ENCODE data around the gene INSRR. TPM values are rescaled to one million over a fixed set of nuclear protein-coding genes. Genes with fewer than 3 reads are reported as not detected.
A peak's percentile ranks its signal among the peaks of the same experiment; 100 is the strongest.

The INSRR gene
- total RNA-seq, 1 donor from 2014 or later = 0.40 TPM

GRCh38 chr1:156842618-156843300 lies 16.2 kb downstream of the INSRR start:
- ATAC-seq (ENCODE audit: poor library complexity) (no peak), DNase-seq (no peak)
- intact Hi-C loops (cut with DNase I) = no loop called here

DNA sequence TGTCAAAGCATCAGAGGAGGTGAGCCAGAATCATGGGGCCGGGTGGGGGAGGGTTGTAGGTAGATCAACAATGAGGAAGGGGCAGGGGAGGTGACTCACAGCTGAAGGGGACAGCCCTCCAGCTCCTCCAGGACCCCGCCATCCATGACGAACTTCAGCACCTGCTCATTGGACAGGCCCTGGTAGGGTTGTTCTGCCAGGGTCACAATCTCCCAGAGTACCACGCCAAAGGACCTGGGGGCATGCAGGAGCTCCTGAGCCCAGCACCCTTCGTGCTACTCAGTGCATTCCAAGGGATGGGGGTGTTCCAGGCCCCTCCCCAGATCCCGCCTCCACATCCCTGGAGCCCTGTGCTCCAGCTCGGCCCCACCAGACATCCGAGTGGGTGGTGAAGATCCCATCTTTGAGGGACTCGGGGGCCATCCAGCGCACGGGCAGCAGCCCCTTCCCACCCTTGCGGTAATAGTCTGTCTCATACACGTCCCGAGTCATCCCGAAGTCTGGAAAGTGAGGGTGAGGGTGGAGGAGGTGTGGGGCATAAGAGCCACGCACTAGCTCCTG lies 17.5 kb downstream of the INSRR start:
- no peak for ATAC-seq (ENCODE audit: poor library complexity)
- intact Hi-C loops (cut with DNase I) = no loop called here

GRCh38 chr1:156840898-156841279 lies 18.0 kb downstream of the INSRR start:
- no peak for ATAC-seq (ENCODE audit: poor library complexity)
- intact Hi-C loops (cut with DNase I) = no loop called here
- no peak for DNase-seq

More for the DNA sequence above, 17.5 kb downstream of the INSRR start:
- DNase-seq = no peak

DNA sequence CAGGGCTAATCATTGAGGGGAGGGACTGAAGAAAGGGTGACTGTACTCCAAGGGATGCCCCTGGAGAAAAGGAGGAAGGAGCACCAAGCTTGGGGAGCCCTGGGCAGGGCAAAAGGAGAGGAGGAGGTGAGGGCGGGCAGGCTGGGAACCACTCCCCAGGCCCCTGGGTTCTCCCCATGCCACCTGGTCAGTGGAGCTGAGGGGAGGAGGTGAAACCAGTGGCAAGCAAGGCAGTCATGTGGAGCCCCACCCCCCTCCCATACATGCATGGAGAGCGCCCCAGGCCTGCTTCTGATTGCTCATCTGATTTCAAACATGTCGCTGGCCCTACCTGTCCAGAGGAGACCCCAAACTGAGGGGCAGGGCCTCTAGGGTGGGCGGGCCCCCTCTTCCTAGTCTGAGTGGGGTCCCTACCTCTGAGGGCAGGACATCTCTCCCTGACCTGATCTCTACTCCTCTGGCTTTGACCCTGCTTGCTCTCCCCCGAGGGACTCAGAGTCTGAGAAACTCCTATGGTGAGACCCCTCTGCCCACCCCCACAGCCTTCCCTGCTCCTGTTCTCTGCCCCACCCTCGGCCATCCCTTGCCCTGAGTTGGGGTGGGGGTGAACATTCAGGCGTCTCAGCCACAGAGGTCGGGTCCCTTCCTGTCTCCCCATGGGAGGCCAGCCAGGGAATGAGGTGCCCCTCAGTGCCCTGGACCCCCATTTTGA lies 18.6 kb downstream of the INSRR start:
- intact Hi-C loops (cut with DNase I) = no loop called here
- no peak for ATAC-seq (ENCODE audit: poor library complexity)
- no peak for DNase-seq

GRCh38 chr1:156839426-156840109 lies 19.3 kb downstream of the INSRR start:
- no peak for DNase-seq
- intact Hi-C loops (cut with DNase I) = loop anchor here (2.0 kb wide), 1 partner anchor 19 kb away; the partner anchor contains the start of gene INSRR
- ATAC-seq (ENCODE audit: poor library complexity) = no peak

DNA sequence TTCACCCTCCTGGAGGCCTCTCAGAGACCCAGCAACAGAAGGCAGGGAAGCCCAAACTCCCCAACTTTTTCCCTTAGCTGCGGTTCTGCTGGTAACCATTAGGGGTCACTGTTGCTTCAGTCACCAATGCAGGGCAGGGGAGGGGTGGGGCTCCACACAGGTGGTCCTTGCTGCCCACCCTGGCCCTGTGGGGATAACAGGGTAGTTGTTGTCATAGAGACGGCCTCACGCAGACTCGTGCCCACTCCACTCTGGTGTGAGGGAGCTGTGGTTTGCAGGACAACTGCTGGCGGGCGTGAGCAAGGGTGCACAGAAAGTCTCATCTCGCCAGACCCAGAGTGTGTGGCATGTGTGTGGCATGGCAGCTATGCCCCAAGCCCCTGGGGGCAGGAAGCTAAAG lies 19.9 kb downstream of the INSRR start:
- ATAC-seq (ENCODE audit: poor library complexity) = peak; percentile 71
- intact Hi-C loops (cut with DNase I) = loop anchor here (2.0 kb wide), 1 partner anchor 20 kb away; the partner anchor contains the start of gene INSRR
- DNase-seq = no peak

DNA sequence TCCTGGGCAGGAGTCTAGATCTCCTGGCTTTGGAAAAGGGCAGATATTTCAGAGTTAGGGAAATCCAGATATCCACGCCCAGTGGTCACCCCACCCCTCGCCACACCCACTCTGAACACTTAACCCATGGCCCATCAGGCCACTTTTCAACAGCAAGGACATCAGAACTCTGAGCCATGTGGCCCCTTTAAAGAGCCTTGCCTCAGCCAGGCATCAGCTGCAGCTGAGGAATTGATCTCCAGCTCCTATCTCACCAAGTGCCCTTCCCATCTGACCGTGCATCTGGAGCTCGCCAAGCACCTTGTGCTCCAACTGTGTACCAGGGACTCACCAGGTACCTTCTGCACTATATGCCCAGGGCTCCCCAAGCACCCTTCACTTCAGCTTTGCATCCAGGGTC lies 22.0 kb downstream of the INSRR start:
- DNase-seq (no peak), ATAC-seq (ENCODE audit: poor library complexity) (no peak)
- intact Hi-C loops (cut with DNase I) = no loop called here

DNA sequence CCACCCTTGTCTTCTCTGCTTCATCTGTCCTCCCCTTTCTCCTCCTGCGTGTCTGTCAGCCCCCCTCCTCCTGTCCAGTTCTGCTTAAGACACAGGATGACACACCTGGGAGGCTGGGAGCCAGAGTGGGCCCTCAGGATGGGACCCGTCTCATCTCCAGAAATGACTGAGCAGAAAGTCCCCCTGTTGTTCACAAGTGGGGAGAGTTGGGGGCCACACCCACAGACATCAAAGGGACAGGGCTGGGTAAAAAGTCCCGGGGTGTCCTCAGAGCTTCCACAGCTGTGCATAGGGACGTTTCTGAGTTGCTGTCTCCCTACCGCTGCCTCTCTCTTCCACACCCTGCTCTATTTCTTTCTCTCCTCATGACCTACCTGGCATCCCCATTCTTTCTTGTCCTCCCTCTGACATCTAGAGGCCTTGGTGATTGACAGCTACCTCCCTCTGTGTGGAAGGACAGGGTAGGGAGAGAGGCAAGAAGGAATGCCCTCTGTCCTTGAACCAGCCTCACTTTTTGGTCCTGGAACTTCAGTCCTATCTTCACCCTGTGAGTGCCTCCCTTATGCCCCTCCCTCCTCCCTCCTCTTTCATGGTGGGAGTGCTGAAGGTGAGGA lies 22.8 kb downstream of the INSRR start:
- ATAC-seq (ENCODE audit: poor library complexity) (no peak), DNase-seq (no peak)
- intact Hi-C loops (cut with DNase I) = no loop called here

DNA sequence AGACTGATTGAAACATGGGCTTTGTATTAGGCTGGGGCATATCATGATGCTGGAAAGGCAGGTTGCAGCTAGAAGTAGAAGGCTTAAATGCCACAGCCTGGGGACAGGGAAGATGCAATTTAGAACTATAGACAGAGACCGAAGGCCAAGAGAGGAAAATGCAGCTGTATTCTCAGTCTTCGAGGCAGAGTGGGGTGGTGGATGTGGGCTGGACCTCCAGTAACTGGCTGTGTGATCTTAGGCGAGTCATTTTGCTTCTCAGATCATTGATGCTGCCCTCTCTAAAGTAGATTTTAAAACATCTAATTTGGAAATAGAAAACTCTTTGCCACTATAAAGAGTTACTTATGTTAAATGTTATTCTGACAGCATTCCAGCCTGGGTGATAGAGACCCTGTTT lies 24.6 kb downstream of the INSRR start:
- intact Hi-C loops (cut with DNase I) = no loop called here
- DNase-seq = no peak
- ATAC-seq (ENCODE audit: poor library complexity) = no peak

DNA sequence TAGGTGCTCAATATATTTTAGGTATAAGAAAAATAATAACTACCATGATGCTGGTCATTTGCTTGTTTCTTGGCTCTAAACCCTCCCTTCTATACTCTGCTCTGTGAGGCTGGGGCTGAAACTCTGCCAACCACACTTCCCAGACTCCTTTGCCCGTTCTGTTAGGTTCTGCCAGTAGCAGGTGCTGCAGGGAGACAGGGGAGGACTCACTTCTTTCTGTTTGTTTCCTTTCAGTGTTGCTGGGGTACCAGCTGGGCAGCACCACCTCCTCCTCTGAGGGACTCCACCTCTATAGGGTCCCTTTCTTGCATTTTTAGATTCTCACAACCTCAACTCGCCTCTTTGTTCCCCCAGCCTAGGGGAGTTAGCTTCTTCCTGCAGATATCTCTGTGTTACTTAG lies 25.3 kb downstream of the INSRR start:
- intact Hi-C loops (cut with DNase I) = no loop called here
- DNase-seq = no peak
- peak; percentile 40 for ATAC-seq (ENCODE audit: poor library complexity)

DNA sequence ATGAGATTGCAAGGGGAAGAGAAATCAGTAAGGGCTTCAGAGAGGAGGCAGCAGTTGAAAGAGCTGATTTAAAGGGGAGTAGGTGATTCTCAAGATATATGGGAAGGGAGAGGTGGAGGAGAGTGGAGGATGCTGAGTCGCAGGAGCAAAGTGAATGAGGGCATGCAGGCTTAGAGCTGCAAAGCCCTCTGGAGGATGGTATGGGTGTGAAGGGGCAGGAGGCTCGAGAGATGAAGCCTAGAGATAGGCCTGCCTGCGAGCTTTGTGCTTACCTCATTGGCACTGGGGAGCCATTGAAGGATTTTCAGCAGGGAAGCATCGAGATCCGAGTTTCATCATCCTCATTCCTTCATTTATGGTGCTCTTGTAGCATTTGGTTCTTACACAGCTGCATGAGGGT lies 26.5 kb downstream of the INSRR start:
- DNase-seq (no peak), ATAC-seq (ENCODE audit: poor library complexity) (no peak)
- intact Hi-C loops (cut with DNase I) = no loop called here

GRCh38 chr1:156828400-156829124 lies 30.4 kb downstream of the INSRR start:
- intact Hi-C loops (cut with DNase I) = no loop called here
- ATAC-seq (ENCODE audit: poor library complexity) (no peak), DNase-seq (no peak)

DNA sequence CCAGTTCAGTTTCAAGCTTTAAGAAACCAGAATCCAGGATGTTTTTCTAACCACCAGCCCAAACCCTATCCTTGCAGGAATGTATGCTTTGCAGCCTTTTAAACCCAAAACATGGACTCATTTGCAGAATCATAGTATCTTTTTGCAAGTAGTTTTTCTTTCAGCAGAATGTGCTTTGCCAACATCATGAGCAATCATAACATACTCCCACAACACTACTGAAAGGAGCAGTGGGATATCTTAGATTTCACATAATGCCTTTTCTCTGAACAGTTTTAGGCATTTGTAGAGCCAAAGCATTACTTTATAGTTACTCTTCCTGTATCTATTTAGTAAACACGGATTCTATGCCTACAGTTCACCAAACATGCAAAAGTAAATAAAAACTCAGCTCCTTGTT lies 32.3 kb downstream of the INSRR start:
- no peak for DNase-seq
- no peak for ATAC-seq (ENCODE audit: poor library complexity)
- intact Hi-C loops (cut with DNase I) = no loop called here

DNA sequence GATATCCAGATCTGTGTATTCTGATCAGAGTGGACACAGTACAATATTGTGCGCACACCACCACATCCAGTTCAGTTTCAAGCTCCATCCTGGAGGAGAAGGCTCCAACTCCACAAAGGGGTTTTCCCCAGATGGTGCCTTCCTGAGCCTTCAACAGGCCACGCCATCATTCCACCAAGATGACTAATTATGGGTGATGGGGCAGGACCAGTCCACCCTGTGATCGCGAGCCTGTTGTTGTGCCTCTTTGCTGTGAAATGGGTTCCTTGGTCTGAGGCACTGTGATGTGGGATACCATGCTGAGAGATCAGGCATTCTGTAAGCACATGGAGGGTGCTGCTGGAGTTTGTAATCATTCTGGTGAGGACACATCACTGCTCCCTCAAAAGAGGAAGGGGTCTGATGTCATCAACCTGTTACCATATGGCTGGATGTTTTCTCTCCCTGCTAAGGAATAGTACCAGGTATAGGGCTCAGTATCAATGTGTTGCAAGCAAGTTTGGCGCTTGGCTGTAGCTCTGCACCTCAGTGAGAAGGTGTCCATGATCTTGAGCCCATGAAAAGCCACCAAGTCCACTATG lies 35.6 kb downstream of the INSRR start:
- no peak for DNase-seq
- ATAC-seq (ENCODE audit: poor library complexity) = no peak
- intact Hi-C loops (cut with DNase I) = no loop called here

- ATAC-seq (ENCODE audit: poor library complexity) = no peak
- DNase-seq = no peak
- intact Hi-C loops (cut with DNase I) = no loop called here
These were observed 36.2 kb downstream of the INSRR start for GRCh38 chr1:156822680-156823079.

GRCh38 chr1:156821801-156822200 lies 37.1 kb downstream of the INSRR start:
- ATAC-seq (ENCODE audit: poor library complexity) = no peak
- intact Hi-C loops (cut with DNase I) = no loop called here
- no peak for DNase-seq

- intact Hi-C loops (cut with DNase I) = no loop called here
- DNase-seq (peak; percentile 68), ATAC-seq (ENCODE audit: poor library complexity) (peak; percentile 44)
These were observed 42.2 kb downstream of the INSRR start, which contains the start of gene SH2D2A for GRCh38 chr1:156816561-156817328. Gene SH2D2A (minus strand): TSS chr1:156816848. CDS start chr1:156816708, 140 bp downstream.

All from Right ventricle myocardium superior (tissue), 1 donor.